ENCODE data around the gene ARHGAP15. TPM values are rescaled to one million over a fixed set of nuclear protein-coding genes. Genes with fewer than 3 reads are reported as not detected.
A peak's percentile ranks its signal among the peaks of the same experiment; 100 is the strongest.

The ARHGAP15 gene
- total and polyA plus RNA-seq, 2 donors (not counting 1 experiment from before 2014, with no cell fraction given), result 0.07 TPM; not detected in 1

DNA sequence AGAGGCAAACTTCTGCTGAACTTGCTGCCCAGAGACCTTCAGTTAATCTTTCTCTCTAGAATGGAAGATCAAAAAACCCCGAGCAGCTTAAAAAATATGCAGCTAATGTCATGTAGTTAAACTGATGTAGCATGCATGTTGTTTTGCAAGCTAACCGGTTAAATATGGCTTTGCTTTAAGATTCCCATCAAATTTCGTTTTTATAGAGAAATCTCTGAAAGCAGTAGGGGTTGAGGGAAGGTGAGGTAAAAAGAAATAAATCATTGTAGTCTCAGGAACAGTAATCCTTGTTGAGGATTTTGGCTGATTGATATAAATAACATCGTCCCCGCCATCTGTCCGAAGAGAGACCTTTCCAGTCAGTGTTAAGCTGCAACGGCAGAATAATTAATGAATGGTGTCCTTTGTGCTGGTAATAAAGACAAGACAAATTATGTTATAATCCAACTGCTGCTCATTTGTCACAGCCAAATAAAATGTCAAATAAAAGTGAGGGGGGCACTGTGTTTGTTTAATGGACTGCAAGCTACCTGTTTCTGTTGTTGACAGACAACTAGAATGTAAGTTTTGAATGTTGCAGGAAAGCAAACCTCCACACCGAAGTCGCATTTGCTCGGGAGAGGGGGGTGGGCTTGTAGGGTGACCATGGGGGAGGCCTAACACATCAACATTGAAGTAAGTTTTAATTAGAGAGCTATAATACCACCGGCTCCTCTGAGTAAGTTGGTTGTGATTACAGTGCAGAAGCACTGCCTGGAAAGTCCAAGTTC lies 555.5 kb downstream of the ARHGAP15 start:
- Histone ChIP-seq H3K36me3 (ENCODE audit: control insufficient read depth, insufficient read depth, low read length) (no peaks in the 10 kb centered on the region), H3K4me2 (ENCODE audit: extremely low read depth, insufficient read depth, low read length) (no peak overlapping the region), H3K9me3 (ENCODE audit: control insufficient read depth, insufficient read depth, low read depth, low read length) (no peaks in the 10 kb centered on the region), H3K27ac (ENCODE audit: insufficient read depth, low read length) (no peak overlapping the region), H3K4me1 (ENCODE audit: control insufficient read depth, extremely low read depth, insufficient read depth, low read length) (no peaks in the 10 kb centered on the region), H2AFZ (ENCODE audit: low read length) (no peak overlapping the region), H3K27me3 (ENCODE audit: control insufficient read depth, insufficient read depth, low read length) (no peaks in the 10 kb centered on the region), H3K4me3 (replicated peaks in 1 of 4; ENCODE audit: control extremely low read depth in 1 of 4, insufficient read depth in 1 of 4, low read depth in 3 of 4, low read length in 4 of 4) (no peak overlapping the region), H3K9ac (ENCODE audit: insufficient read depth, low read length) (no peak overlapping the region), H3K79me2 (ENCODE audit: control insufficient read depth, insufficient read depth, low read length) (no peaks in the 10 kb centered on the region), H4K20me1 (ENCODE audit: control insufficient read depth, extremely low read depth, insufficient read depth, low read length) (no peaks in the 10 kb centered on the region)
- TF ChIP-seq, protein P1, sequence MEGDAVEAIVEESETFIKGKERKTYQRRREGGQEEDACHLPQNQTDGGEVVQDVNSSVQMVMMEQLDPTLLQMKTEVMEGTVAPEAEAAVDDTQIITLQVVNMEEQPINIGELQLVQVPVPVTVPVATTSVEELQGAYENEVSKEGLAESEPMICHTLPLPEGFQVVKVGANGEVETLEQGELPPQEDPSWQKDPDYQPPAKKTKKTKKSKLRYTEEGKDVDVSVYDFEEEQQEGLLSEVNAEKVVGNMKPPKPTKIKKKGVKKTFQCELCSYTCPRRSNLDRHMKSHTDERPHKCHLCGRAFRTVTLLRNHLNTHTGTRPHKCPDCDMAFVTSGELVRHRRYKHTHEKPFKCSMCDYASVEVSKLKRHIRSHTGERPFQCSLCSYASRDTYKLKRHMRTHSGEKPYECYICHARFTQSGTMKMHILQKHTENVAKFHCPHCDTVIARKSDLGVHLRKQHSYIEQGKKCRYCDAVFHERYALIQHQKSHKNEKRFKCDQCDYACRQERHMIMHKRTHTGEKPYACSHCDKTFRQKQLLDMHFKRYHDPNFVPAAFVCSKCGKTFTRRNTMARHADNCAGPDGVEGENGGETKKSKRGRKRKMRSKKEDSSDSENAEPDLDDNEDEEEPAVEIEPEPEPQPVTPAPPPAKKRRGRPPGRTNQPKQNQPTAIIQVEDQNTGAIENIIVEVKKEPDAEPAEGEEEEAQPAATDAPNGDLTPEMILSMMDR (conservative IDR thresholded peaks at IDR 0.05 in 1 of 2, IDR thresholded peaks at IDR 0.05 in 1 of 2; ENCODE audit: low read depth in 1 of 2, low read length in 2 of 2), result no peak
- no peak for TF ChIP-seq EZH2 (IDR thresholded peaks at IDR 0.05; ENCODE audit: low read length, missing control alignments)
- no peak for DNase-seq (ENCODE audit: low read depth in 2 of 2)

DNA sequence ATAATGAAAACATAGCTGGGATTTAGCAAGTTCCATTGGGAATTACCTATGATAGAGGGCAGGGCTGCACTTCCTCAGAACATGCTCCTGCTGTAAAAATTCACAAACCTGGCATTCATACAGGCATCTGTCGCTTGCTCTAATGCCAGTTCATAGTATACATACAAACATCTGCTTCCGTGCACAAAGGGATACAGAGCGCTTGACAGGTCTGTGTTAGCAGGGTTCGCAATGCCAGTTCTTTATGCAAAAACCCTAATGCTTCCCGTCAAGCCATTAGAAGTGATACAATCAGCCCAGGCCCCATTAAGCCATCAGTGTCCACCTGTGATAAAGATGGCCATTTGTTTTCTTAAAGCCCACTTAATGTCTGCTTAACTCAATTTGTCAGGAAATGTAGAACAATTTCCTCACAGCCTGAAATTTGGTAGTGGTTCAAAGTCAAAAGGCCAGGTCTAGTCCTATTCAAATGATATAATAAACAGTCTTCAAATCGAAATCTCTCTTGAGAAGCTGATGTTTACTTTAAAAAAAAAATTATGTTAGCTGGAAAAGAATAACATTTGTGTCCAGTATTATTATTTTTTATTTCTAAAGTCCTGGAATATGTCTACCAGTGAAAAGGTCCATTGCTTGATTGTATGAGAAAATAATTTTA lies 556.3 kb downstream of the ARHGAP15 start:
- Histone ChIP-seq H3K4me2 (ENCODE audit: extremely low read depth, insufficient read depth, low read length) (no peak overlapping the region), H3K9ac (ENCODE audit: insufficient read depth, low read length) (no peak overlapping the region), H3K79me2 (ENCODE audit: control insufficient read depth, insufficient read depth, low read length) (no peaks in the 10 kb centered on the region), H4K20me1 (ENCODE audit: control insufficient read depth, extremely low read depth, insufficient read depth, low read length) (no peaks in the 10 kb centered on the region), H3K27me3 (ENCODE audit: control insufficient read depth, insufficient read depth, low read length) (no peaks in the 10 kb centered on the region), H3K27ac (ENCODE audit: insufficient read depth, low read length) (no peak overlapping the region), H3K36me3 (ENCODE audit: control insufficient read depth, insufficient read depth, low read length) (no peaks in the 10 kb centered on the region), H3K4me3 (replicated peaks in 1 of 4; ENCODE audit: control extremely low read depth in 1 of 4, insufficient read depth in 1 of 4, low read depth in 3 of 4, low read length in 4 of 4) (no peak overlapping the region), H3K4me1 (ENCODE audit: control insufficient read depth, extremely low read depth, insufficient read depth, low read length) (no peaks in the 10 kb centered on the region), H2AFZ (ENCODE audit: low read length) (no peak overlapping the region), H3K9me3 (ENCODE audit: control insufficient read depth, insufficient read depth, low read depth, low read length) (no peaks in the 10 kb centered on the region)
- TF ChIP-seq, protein P1 (conservative IDR thresholded peaks at IDR 0.05 in 1 of 2, IDR thresholded peaks at IDR 0.05 in 1 of 2; ENCODE audit: low read depth in 1 of 2, low read length in 2 of 2), result no peak
- TF ChIP-seq EZH2 (IDR thresholded peaks at IDR 0.05; ENCODE audit: low read length, missing control alignments), result no peak
- no peak for DNase-seq (ENCODE audit: low read depth in 2 of 2)

DNA sequence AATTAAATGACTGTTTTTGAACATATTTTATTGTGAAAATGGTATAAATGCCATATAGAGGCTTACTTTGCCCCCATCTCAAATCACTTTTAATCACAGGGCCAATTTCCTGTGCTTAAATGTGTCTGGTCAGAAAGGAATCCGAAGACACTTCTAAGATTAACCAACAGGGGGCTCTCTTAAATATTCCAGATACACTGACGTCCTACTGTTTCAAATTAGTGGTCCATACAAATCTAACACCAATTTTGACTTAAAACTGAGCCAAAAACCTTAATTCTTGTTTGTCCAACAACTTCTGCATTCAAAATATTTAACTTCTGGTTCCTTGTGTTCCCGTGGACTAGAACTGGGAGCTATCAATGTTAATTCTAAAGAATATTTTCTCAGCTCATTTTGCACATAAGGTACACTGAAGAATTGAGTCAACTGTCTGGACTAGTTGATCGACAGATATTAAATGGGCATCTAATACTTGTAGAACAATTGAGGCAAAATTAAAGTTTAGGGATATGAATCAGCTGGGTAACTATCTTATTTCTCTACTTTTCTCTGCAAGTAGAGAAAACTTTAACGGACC lies 557.5 kb downstream of the ARHGAP15 start:
- no peaks in the 10 kb centered on the region for H3K4me1 ChIP-seq (ENCODE audit: control insufficient read depth, extremely low read depth, insufficient read depth, low read length)
- H3K4me2 ChIP-seq (ENCODE audit: extremely low read depth, insufficient read depth, low read length), result no peak overlapping the region
- no peak overlapping the region for H3K4me3 ChIP-seq (replicated peaks in 1 of 4; ENCODE audit: control extremely low read depth in 1 of 4, insufficient read depth in 1 of 4, low read depth in 3 of 4, low read length in 4 of 4)
- H3K79me2 ChIP-seq (ENCODE audit: control insufficient read depth, insufficient read depth, low read length), result no peaks in the 10 kb centered on the region
- H2AFZ ChIP-seq (ENCODE audit: low read length), result no peak overlapping the region
- H3K27ac ChIP-seq (ENCODE audit: insufficient read depth, low read length), result no peak overlapping the region
- H3K9me3 ChIP-seq (ENCODE audit: control insufficient read depth, insufficient read depth, low read depth, low read length), result no peaks in the 10 kb centered on the region
- no peaks in the 10 kb centered on the region for H3K36me3 ChIP-seq (ENCODE audit: control insufficient read depth, insufficient read depth, low read length)
- no peaks in the 10 kb centered on the region for H4K20me1 ChIP-seq (ENCODE audit: control insufficient read depth, extremely low read depth, insufficient read depth, low read length)
- TF ChIP-seq EZH2 (IDR thresholded peaks at IDR 0.05; ENCODE audit: low read length, missing control alignments), result no peak
- TF ChIP-seq, protein P1 (conservative IDR thresholded peaks at IDR 0.05 in 1 of 2, IDR thresholded peaks at IDR 0.05 in 1 of 2; ENCODE audit: low read depth in 1 of 2, low read length in 2 of 2), result peak; percentile 41 to 57
- no peak overlapping the region for H3K9ac ChIP-seq (ENCODE audit: insufficient read depth, low read length)
- peak; percentile 36 to 63 for DNase-seq (ENCODE audit: low read depth in 2 of 2)
- no peaks in the 10 kb centered on the region for H3K27me3 ChIP-seq (ENCODE audit: control insufficient read depth, insufficient read depth, low read length)

Data from fibroblast of lung (primary cell).